Activated naive CD4-positive, alpha-beta T cell treated with anti-CD3 and anti-CD28 coated beads, Interleukin-2, amount 10 ng/mL, durations not matched to agents 7 days and 5 days (primary cell): ENCODE measurements around the gene PARVA.

Experiments used
- CTCF ChIA-PET: fragments of 350-600 bp; sonication (Branson Sonifier 250); formaldehyde crosslinking; loops from one replicate; lab custom pipeline; 2021; ENCODE audit warnings: antibody characterized with exemption; lab: Charles Lee
- DNase-seq: peaks from one replicate; pipeline ENCODE4 v3.0.0-alpha.2; 2020
- H3K27ac Mint-ChIP-seq: one replicate; pipeline ENCODE4 v1.8.0; 2021; ENCODE audit warnings: mild to moderate bottlenecking, moderate library complexity, mixed read lengths
- H3K27me3 Mint-ChIP-seq: one replicate; pipeline ENCODE4 v1.8.0; 2021; ENCODE audit warnings: mild to moderate bottlenecking, mixed read lengths
- H3K36me3 Mint-ChIP-seq: one replicate; pipeline ENCODE4 v1.8.0; 2021; ENCODE audit warnings: mixed read lengths
- H3K4me1 Mint-ChIP-seq: one replicate; pipeline ENCODE4 v1.8.0; 2021; ENCODE audit warnings: mixed read lengths
- H3K4me3 Mint-ChIP-seq: one replicate; pipeline ENCODE4 v1.8.0; 2021; ENCODE audit warnings: mild to moderate bottlenecking, moderate library complexity, mixed read lengths
- H3K9me3 Mint-ChIP-seq: one replicate; pipeline ENCODE4 v1.8.0; 2021; ENCODE audit warnings: mixed read lengths

PARVA gene

GRCh38 chr11:12556788-12557384 lies 179.5 kb downstream of the PARVA start:
- DNase-seq, result no peak
- Mint-ChIP-seq H3K4me3 (no peak overlapping the region), H3K36me3 (no peaks in the 10 kb centered on the region), H3K9me3 (no peaks in the 10 kb centered on the region), H3K4me1 (no peaks in the 10 kb centered on the region), H3K27ac (no peak overlapping the region), H3K27me3 (peaks cover 26% of the 10 kb centered on the region)
- CTCF ChIA-PET, result interaction anchor here (0.7 to 1.0 kb wide), 2 partner anchors 11 to 42 kb away, joined by 4 to 5 read pairs; no protein-coding TSS in a partner anchor

- Mint-ChIP-seq H3K9me3 (no peaks in the 10 kb centered on the region), H3K27ac (no peak overlapping the region), H3K4me3 (no peak overlapping the region), H3K27me3 (peaks cover 21% of the 10 kb centered on the region), H3K4me1 (no peaks in the 10 kb centered on the region), H3K36me3 (no peaks in the 10 kb centered on the region)
- DNase-seq, result no peak
- CTCF ChIA-PET, result no interaction called here
Observed at GRCh38 chr11:12559011-12559410, 181.6 kb downstream of the PARVA start.

DNA sequence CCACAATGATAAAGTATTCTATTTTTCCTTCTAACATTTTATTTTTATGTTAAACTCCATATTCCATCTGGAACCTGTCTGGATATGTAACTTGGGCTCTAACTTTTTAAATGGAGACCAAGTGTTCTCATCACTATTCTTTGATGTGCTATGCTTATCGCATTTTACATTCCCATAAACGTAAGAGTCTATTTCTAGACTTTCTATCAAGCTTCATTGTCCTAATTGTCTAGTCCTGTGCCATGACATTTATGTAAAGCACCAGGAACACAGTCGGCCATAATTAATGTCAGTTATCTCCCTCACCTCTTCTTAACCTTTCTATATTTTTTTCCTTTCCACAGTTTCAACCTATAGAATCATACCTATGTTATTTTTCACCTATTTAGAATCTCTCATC lies 183.0 kb downstream of the PARVA start:
- Mint-ChIP-seq H3K4me1 (no peaks in the 10 kb centered on the region), H3K36me3 (no peaks in the 10 kb centered on the region), H3K4me3 (no peak overlapping the region), H3K27me3 (peaks cover 21% of the 10 kb centered on the region), H3K27ac (no peak overlapping the region), H3K9me3 (no peaks in the 10 kb centered on the region)
- CTCF ChIA-PET, result no interaction called here
- DNase-seq, result no peak

DNA sequence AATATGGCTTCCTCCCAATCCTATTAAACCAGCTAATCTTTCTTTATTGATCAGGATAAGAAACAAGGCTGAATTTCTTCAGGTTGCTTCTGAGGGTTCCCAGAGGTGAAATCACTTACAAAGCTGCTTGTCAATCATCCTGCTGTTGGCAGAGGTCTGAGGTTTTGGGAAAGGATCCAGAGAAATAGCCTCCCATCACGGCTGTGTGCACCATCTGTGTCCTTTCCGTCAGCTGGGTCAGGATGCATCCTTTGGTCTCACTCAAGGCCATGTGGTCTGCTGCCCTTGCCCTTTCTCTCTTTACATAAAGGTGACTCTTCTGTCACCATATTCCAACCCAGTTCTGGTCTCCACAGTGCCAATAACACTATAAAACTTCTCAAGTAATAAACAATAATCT lies 183.5 kb downstream of the PARVA start:
- H3K4me3 Mint-ChIP-seq, result no peak overlapping the region
- peaks cover 21% of the 10 kb centered on the region for H3K27me3 Mint-ChIP-seq
- CTCF ChIA-PET, result interaction anchor here (1.2 kb wide), 1 partner anchor 14 kb away, joined by 3 read pairs; no protein-coding TSS in a partner anchor
- H3K9me3 Mint-ChIP-seq, result no peaks in the 10 kb centered on the region
- no peaks in the 10 kb centered on the region for H3K36me3 Mint-ChIP-seq
- DNase-seq, result no peak
- no peak overlapping the region for H3K27ac Mint-ChIP-seq
- no peaks in the 10 kb centered on the region for H3K4me1 Mint-ChIP-seq

GRCh38 chr11:12564012-12564411 lies 186.6 kb downstream of the PARVA start:
- H3K9me3 Mint-ChIP-seq, result no peaks in the 10 kb centered on the region
- H3K27ac Mint-ChIP-seq, result no peak overlapping the region
- no peaks in the 10 kb centered on the region for H3K4me1 Mint-ChIP-seq
- no peak for DNase-seq
- CTCF ChIA-PET, result no interaction called here
- no peaks in the 10 kb centered on the region for H3K36me3 Mint-ChIP-seq
- peaks cover 10% of the 10 kb centered on the region for H3K27me3 Mint-ChIP-seq
- H3K4me3 Mint-ChIP-seq, result no peak overlapping the region

GRCh38 chr11:12565406-12565805 lies 188.0 kb downstream of the PARVA start:
- Mint-ChIP-seq H3K27me3 (peaks cover 10% of the 10 kb centered on the region), H3K27ac (no peak overlapping the region), H3K4me3 (no peak overlapping the region), H3K4me1 (no peaks in the 10 kb centered on the region), H3K36me3 (no peaks in the 10 kb centered on the region), H3K9me3 (no peaks in the 10 kb centered on the region)
- CTCF ChIA-PET, result no interaction called here
- no peak for DNase-seq

DNA sequence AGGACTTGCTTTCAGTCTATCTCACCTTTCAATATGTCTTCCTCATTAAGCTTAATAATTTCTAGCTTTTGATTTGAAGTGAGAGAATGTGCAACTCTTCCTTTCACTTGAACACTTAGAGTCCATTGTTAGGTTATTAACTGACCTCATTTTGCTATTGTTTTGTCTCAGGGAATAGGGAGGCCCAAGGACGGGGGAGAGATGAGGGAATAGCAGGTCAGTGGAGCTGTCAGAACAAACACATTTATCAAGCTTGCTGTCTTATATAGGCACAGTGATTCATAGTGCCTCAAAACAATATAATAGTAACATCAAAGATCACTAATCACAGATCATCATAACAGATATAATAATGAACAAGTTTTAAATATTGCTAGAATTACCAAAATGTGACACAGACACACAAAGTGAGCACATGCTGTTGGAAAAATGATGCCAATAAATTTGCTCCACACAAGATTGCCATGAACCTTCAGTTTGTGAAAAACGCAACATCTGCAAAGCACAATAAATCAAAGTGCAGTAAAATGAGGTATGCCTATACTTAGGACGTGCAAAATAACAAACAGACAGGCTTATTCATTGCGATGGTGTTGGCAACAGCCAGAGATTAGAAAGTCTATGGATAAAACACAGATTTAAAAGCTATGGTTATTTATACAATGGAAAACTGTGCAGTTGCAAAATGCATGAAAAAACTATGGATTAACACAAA lies 190.5 kb downstream of the PARVA start:
- peaks cover 10% of the 10 kb centered on the region for H3K27me3 Mint-ChIP-seq
- no peak overlapping the region for H3K27ac Mint-ChIP-seq
- no peak overlapping the region for H3K4me3 Mint-ChIP-seq
- no peaks in the 10 kb centered on the region for H3K36me3 Mint-ChIP-seq
- no peaks in the 10 kb centered on the region for H3K4me1 Mint-ChIP-seq
- DNase-seq, result no peak
- CTCF ChIA-PET, result no interaction called here
- no peaks in the 10 kb centered on the region for H3K9me3 Mint-ChIP-seq

GRCh38 chr11:12569499-12570425 lies 192.4 kb downstream of the PARVA start:
- no peaks in the 10 kb centered on the region for H3K9me3 Mint-ChIP-seq
- H3K36me3 Mint-ChIP-seq, result no peaks in the 10 kb centered on the region
- no peaks in the 10 kb centered on the region for H3K4me1 Mint-ChIP-seq
- H3K27me3 Mint-ChIP-seq, result peaks cover 15% of the 10 kb centered on the region
- CTCF ChIA-PET, result no interaction called here
- H3K27ac Mint-ChIP-seq, result no peak overlapping the region
- H3K4me3 Mint-ChIP-seq, result no peak overlapping the region
- DNase-seq, result no peak

GRCh38 chr11:12573707-12574485 lies 196.5 kb downstream of the PARVA start:
- Mint-ChIP-seq H3K36me3 (no peaks in the 10 kb centered on the region), H3K9me3 (no peaks in the 10 kb centered on the region)
- CTCF ChIA-PET, result interaction anchor here (1.0 kb wide), 1 partner anchor 12 kb away, joined by 3 read pairs; no protein-coding TSS in a partner anchor

DNA sequence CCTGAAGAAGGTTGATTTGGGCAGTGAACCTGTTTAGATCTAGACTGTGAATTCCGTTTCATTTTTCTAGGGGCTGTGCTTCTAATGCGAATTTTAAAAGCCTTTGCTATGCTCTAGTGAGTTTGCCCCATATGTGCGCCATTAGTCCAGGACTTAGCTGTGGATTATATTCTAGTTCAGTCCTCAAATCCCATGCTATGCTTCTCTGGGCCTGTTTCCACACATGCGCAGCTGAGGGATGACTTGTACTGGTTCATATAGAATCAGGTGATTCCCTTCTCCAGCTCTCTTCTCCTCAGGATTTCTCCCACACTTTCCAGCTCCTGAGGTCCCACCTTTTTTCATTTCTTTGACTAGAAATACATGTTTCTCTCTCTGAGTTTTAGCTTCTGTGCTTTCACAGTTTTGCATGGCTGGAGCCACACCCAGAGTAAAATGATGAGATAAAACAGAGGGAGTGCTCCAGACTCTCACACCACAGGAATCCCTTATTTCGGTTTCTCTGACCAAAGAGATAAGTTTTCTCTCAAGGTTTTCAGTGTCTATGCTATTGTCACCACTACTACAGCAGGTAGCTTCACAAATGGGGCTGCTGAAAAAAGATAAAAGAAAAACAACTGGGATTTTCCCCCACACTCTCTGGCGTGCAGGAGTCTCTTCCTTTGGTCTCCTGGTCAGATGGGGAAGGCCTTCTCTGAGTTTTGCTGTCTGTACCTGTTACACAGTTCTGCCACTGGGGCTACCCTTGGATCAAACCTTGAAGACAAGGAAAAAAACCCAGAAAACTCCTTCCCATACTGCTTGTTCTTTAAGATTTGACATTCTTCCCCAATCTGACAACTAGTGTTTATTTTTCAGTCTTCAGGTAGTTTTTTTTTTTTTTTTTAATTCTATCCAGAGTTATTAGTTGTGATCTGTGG lies 200.6 kb downstream of the PARVA start:
- Mint-ChIP-seq H3K36me3 (no peaks in the 10 kb centered on the region), H3K4me1 (no peaks in the 10 kb centered on the region), H3K27ac (no peak overlapping the region), H3K27me3 (peaks cover 7% of the 10 kb centered on the region), H3K9me3 (no peaks in the 10 kb centered on the region), H3K4me3 (no peak overlapping the region)
- no peak for DNase-seq
- CTCF ChIA-PET, result no interaction called here

More at GRCh38 chr11:12573707-12574485, 196.5 kb downstream of the PARVA start:
- DNase-seq, result no peak
- peaks cover 5% of the 10 kb centered on the region for H3K27me3 Mint-ChIP-seq
- no peak overlapping the region for H3K4me3 Mint-ChIP-seq
- no peaks in the 10 kb centered on the region for H3K4me1 Mint-ChIP-seq
- H3K27ac Mint-ChIP-seq, result no peak overlapping the region

- H3K4me1 Mint-ChIP-seq, result no peaks in the 10 kb centered on the region
- H3K4me3 Mint-ChIP-seq, result no peak overlapping the region
- H3K9me3 Mint-ChIP-seq, result no peaks in the 10 kb centered on the region
- H3K27ac Mint-ChIP-seq, result no peak overlapping the region
- CTCF ChIA-PET, result interaction anchor here (0.6 kb wide), 1 partner anchor 18 kb away, joined by 3 read pairs; no protein-coding TSS in a partner anchor
- H3K36me3 Mint-ChIP-seq, result no peaks in the 10 kb centered on the region
- no peak for DNase-seq
- H3K27me3 Mint-ChIP-seq, result peaks cover 3% of the 10 kb centered on the region
Observed at GRCh38 chr11:12581416-12581815, 204.0 kb downstream of the PARVA start.

GRCh38 chr11:12581923-12582322 lies 204.6 kb downstream of the PARVA start:
- no peaks in the 10 kb centered on the region for H3K9me3 Mint-ChIP-seq
- H3K27ac Mint-ChIP-seq, result no peak overlapping the region
- CTCF ChIA-PET, result no interaction called here
- H3K4me3 Mint-ChIP-seq, result no peak overlapping the region
- H3K36me3 Mint-ChIP-seq, result no peaks in the 10 kb centered on the region
- no peak for DNase-seq
- peaks cover 3% of the 10 kb centered on the region for H3K27me3 Mint-ChIP-seq
- H3K4me1 Mint-ChIP-seq, result no peaks in the 10 kb centered on the region
